Adrenal gland (tissue), 12 donors: ENCODE measurements around the gene DMRTB1. TPM values are rescaled to one million over a fixed set of nuclear protein-coding genes. Genes with fewer than 3 reads are reported as not detected.

Experiments
- DNase-seq, 7 donors: peaks; one replicate each; pipeline ENCODE4 v3.0.0-alpha.2; 2019 to 2020
- H3K27ac ChIP-seq, 5 donors: fragments of 200-600 bp; sonication (generic) in 4 of 5; 1 replicate in 3 of 5; 2 replicates in 2 of 5; pipeline versions ENCODE4 v1.5.1 to v1.8.0; 2016 to 2020; ENCODE audit warnings: mild to moderate bottlenecking in 1 of 5
- H3K27me3 ChIP-seq: fragments of 200-600 bp; 2 replicates; pipeline ENCODE4 v1.8.0; 2021
- H3K36me3 ChIP-seq, 2 donors: fragments of 200-600 bp; replicated peaks in 1 of 2; 1 replicate in 1 of 2; 2 replicates in 1 of 2; pipeline versions ENCODE4 v1.5.1 to v1.8.0; 2018 to 2022
- H3K4me1 ChIP-seq, 2 donors: fragments of 200-600 bp; replicated peaks in 1 of 2; 1 replicate in 1 of 2; 2 replicates in 1 of 2; pipeline versions ENCODE4 v1.5.1 to v1.8.0; 2018 to 2021
- H3K4me3 ChIP-seq, 4 donors: fragments of 200-600 bp; sonication (generic) in 3 of 4; one replicate each; pipeline ENCODE4 v1.5.1; 2016 to 2018
- H3K9me3 ChIP-seq, 3 donors: fragments of 200-600 bp; sonication (generic) in 1 of 3; replicated peaks in 1 of 3; 1 replicate in 2 of 3; 2 replicates in 1 of 3; pipeline versions ENCODE4 v1.5.1 to v1.8.0; 2016 to 2021
- POLR2A ChIP-seq, 2 donors: fragments of 450-650 bp; IDR thresholded peaks; one replicate each; pipeline ENCODE4 v1.6.1; 2017; ENCODE audit warnings: antibody characterized with exemption in 2 of 2, mild to moderate bottlenecking in 2 of 2, moderate library complexity in 1 of 2
- WGBS, 4 donors: extraction: QIAGEN DNeasy Blood & Tissue Kit in 2 of 4; methylation state at CpG; one replicate each; pipeline versions ENCODE4 v1.1.5 to v1.1.7; 2013 to 2017; 5-methylcytosine and 5-hydroxymethylcytosine counted together
- intact Hi-C, 2 donors: fragments of 100-400 bp; cut with DNase I; formaldehyde crosslinking; loops; one replicate each; pipeline versions ENCODE4 v1.14.1 to v1.15.0; 2022 to 2023
- polyA plus RNA-seq, 3 donors: library from polyadenylated mRNA; stranded (reverse); fragments of 200-250 nt in 2 of 3; fragments of 350-450 nt in 1 of 3; fragmentation: Illumina TruSeq in 1 of 3; extraction: RNeasy Lipid Tissue Mini Kit (QIAGEN cat#74804) in 1 of 3; gene quantifications; one replicate each; pipeline ENCODE4 v1.2.3, GENCODE V29; 2013 to 2014
- total RNA-seq, 9 donors: library from RNA; depleted of rRNA in 4 of 9; stranded (reverse); fragments of >200 nt in 4 of 9; fragments of 120-200 nt in 1 of 9; fragmentation: NEBNext Ultra II Directional in 1 of 9; extraction: Animal tissue kit (Norgen Biotek cat#: 25700) in 1 of 9; gene quantifications; one replicate each; pipeline versions ENCODE4 v1.1.0 to v1.2.4, GENCODE V29; 2013 to 2023
- TF ChIP-seq, protein P1 (sequence below), 6 experiments: fragments of 450-650 bp in 4 of 6; fragments of 200-600 bp in 2 of 6; sonication (generic) in 1 of 6; IDR thresholded peaks; 1 replicate in 5 of 6; 2 replicates in 1 of 6; pipeline versions ENCODE4 v1.5.1 to v1.8.0; 2016 to 2021; ENCODE audit warnings: antibody characterized with exemption in 6 of 6, mild to moderate bottlenecking in 2 of 6, moderate library complexity in 1 of 6
- donor health status: healthy with polysubstance abuse.
- donor health status: Bipolar disorder and iron deficiency.
- donor health status: DM: yes; HTN: yes; CAD: no.
- donor health status: DM: no; HTN: no; CAD: no.
- donor health status: DM: no; HTN: no; CAD: no.
- donor health status: DM: yes; HTN: yes; CAD: no.

DMRTB1 gene
- total and polyA plus RNA-seq, 12 donors = not detected

DNA sequence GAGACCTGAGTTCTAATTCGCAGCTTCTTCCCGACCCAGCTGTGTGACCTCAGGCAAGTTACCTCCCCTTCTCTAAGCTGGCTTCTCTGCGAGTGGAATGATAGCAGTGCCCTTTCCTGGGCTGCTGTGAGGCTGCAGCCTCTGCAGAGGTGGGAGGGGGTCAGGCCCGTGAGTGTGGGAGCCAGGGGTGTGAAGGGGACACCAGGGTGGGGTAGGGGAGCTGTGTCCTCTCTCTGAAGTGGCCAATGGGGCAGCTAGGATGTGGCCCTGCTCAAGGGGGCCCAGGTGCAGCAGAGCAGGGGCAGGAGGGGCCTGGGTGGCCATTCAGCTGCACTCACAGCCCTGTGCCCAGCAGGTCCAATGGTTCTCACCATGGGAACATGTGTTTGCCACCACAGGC is 24.5 kb downstream of the DMRTB1 start:
- intact Hi-C loops = loop anchor here in 1 of 2 donors (5.0 kb wide), 1 partner anchor 274 kb away; no protein-coding TSS in a partner anchor
- no peak overlapping the region for H3K4me3 ChIP-seq
- no peaks in the 10 kb centered on the region for H3K4me1 ChIP-seq
- no peaks in the 10 kb centered on the region for H3K9me3 ChIP-seq
- WGBS, 4 donors = 68 to 87% (median 75%) methylated on average over 3 to 4 of the region's 4 CpGs
- no peak for DNase-seq
- no peak overlapping the region for H3K27ac ChIP-seq
- H3K36me3 ChIP-seq = no peaks in the 10 kb centered on the region
- peaks cover 13% of the 10 kb centered on the region for H3K27me3 ChIP-seq
- TF ChIP-seq POLR2A (IDR thresholded peaks at IDR 0.05) = no peak
- TF ChIP-seq, protein P1, sequence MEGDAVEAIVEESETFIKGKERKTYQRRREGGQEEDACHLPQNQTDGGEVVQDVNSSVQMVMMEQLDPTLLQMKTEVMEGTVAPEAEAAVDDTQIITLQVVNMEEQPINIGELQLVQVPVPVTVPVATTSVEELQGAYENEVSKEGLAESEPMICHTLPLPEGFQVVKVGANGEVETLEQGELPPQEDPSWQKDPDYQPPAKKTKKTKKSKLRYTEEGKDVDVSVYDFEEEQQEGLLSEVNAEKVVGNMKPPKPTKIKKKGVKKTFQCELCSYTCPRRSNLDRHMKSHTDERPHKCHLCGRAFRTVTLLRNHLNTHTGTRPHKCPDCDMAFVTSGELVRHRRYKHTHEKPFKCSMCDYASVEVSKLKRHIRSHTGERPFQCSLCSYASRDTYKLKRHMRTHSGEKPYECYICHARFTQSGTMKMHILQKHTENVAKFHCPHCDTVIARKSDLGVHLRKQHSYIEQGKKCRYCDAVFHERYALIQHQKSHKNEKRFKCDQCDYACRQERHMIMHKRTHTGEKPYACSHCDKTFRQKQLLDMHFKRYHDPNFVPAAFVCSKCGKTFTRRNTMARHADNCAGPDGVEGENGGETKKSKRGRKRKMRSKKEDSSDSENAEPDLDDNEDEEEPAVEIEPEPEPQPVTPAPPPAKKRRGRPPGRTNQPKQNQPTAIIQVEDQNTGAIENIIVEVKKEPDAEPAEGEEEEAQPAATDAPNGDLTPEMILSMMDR (IDR thresholded peaks at IDR 0.05) = no peak

DNA sequence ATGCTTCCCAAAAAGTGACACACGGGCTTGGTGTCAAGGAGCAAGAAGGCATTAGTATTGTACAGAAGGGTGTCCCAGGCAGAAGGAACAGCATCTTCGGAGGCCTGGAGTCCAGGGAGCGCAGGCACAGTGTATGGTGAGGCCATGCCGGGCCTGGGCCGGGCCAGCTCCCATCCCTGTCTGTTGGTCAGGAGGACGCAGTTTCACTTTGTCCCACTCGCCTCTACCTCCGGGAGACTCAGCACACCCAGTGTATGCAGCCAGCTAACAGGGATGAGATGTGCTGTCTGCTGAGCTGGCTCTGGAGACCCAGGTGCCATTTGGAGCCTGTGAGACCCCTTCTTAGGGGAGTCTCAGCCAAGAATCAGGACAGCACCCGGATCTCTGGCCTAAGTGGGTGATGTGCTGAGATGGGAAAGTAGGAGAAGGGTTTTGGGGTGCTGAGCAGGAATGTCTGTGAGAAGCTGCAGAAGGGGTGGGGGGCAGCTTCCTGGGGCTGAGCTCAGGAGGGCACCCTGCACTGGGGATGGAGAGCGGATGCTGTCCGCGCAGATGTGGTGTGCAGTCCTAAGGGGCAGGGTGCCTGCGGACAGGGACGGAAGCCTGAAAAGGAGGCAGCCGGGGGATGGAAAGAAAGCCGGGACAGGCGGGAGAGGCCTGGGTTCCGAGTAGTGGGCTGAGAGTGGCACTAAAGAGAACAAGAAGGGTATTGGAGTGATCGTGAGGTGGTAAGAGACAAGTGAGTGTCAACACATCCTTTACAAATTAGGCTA is 25.7 kb downstream of the DMRTB1 start:
- H3K27me3 ChIP-seq = peaks cover 13% of the 10 kb centered on the region
- WGBS, 4 donors = 71 to 79% (median 74%) methylated on average over 15 to 19 of the region's 19 CpGs

DNA sequence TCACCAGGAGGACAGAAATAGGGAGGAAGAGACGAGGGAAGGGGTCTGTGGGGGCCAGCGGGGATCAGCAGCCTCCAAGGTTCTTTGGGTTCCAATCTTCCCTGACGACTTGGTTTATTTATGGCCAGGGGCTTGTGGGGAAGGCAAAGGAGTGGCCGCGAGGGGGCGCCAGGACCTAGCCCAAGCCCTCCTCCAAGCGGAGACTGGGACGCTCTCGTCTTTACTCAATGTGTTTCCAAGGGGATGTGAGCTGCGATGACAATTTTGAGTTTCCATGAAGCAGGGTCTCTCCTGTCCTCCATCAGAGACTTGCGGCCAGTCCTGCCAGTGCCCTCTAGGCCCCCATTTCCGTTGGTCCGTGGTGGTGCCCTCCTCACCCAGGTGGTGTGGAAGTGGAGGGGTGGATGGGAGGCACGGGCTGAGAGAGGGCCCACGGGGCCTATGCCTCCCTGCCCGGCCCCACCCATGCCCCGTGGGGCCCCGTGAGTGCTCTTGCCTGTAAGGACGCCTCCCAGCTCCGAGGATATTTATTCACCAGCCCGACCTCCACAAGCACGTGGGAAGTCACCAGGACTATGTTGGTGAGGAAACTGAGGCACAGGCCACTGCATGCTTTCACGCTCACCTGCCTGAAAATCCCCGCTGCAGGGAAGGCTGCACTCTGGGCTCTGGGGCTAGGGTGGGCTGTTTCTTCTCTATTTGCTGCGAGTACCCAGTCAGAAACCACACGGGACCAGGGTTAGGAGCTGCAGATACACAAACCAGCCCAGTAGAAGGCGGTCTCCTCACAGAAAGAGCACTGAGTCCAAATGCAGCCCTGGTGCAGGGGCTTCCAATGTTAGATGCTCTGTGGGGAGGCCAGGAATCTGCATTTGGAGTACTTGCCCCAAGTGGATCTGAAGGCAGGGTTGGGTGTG is 26.5 kb downstream of the DMRTB1 start:
- peaks cover 13% of the 10 kb centered on the region for H3K27me3 ChIP-seq
- H3K4me3 ChIP-seq = no peak overlapping the region
- no peaks in the 10 kb centered on the region for H3K9me3 ChIP-seq
- intact Hi-C loops = loop anchor here in 1 of 2 donors (2.0 kb wide), 1 partner anchor 269 kb away; no protein-coding TSS in a partner anchor
- H3K27ac ChIP-seq = no peak overlapping the region
- no peaks in the 10 kb centered on the region for H3K4me1 ChIP-seq
- 17 to 22% (median 19%) methylated on average over 14 to 27 of the region's 27 CpGs for WGBS, 4 donors
- TF ChIP-seq, protein P1 (IDR thresholded peaks at IDR 0.05) = peak; percentile 77 to 87 (median 82)
- TF ChIP-seq POLR2A (IDR thresholded peaks at IDR 0.05) = no peak
- DNase-seq = peak; percentile 61 to 91 (median 81)
- no peaks in the 10 kb centered on the region for H3K36me3 ChIP-seq

More for the DNA sequence above, 25.7 kb downstream of the DMRTB1 start:
- Histone ChIP-seq H3K27ac (no peak overlapping the region), H3K9me3 (no peaks in the 10 kb centered on the region), H3K4me3 (no peak overlapping the region), H3K36me3 (no peaks in the 10 kb centered on the region), H3K4me1 (no peaks in the 10 kb centered on the region)
- no peak for TF ChIP-seq POLR2A (IDR thresholded peaks at IDR 0.05)
- TF ChIP-seq, protein P1 (IDR thresholded peaks at IDR 0.05) = no peak
- intact Hi-C loops = loop anchor here in 1 of 2 donors (5.0 kb wide), 1 partner anchor 272 kb away; no protein-coding TSS in a partner anchor
- DNase-seq = no peak
